Central memory CD8-positive, alpha-beta T cell (primary cell): ENCODE measurements around the gene CLEC4M.
A peak's percentile ranks its signal among the peaks of the same experiment; 100 is the strongest.
"Not testable (repeated sequence)": the region's sequence is repeated elsewhere in the genome, so short reads cannot be mapped to it uniquely, and the experiment has no call there.

Source experiments
- ATAC-seq: fragments of 150-1000 bp; cut with Tn5 transposase; replicated peaks from 2 replicates; pipeline ENCODE4 v1.10.0; 2022; ENCODE audit warnings: mild to moderate bottlenecking, moderate FRiP score, moderate number of reproducible peaks; ENCODE audit not compliant: poor library complexity, severe bottlenecking; ENCODE audit errors: extremely low read depth
- DNase-seq, 2 donors: peaks; one replicate each; pipeline ENCODE4 v3.0.0; 2021; ENCODE audit warnings: low spot score in 2 of 2
- H3K27ac Mint-ChIP-seq: one replicate; pipeline ENCODE4 v1.8.0; 2022; ENCODE audit warnings: low read depth, mild to moderate bottlenecking, moderate library complexity, mixed read lengths
- H3K27me3 Mint-ChIP-seq: one replicate; pipeline ENCODE4 v1.8.0; 2022; ENCODE audit warnings: mixed read lengths
- H3K36me3 Mint-ChIP-seq: one replicate; pipeline ENCODE4 v1.8.0; 2022; ENCODE audit warnings: mild to moderate bottlenecking, moderate library complexity, mixed read lengths; ENCODE audit not compliant: insufficient read depth
- H3K4me1 Mint-ChIP-seq: one replicate; pipeline ENCODE4 v1.8.0; 2022; ENCODE audit warnings: mixed read lengths
- H3K4me3 Mint-ChIP-seq: one replicate; pipeline ENCODE4 v1.8.0; 2022; ENCODE audit warnings: mild to moderate bottlenecking, moderate library complexity, mixed read lengths
- H3K9me3 Mint-ChIP-seq: one replicate; pipeline ENCODE4 v1.8.0; 2022; ENCODE audit warnings: mixed read lengths

CLEC4M gene

DNA sequence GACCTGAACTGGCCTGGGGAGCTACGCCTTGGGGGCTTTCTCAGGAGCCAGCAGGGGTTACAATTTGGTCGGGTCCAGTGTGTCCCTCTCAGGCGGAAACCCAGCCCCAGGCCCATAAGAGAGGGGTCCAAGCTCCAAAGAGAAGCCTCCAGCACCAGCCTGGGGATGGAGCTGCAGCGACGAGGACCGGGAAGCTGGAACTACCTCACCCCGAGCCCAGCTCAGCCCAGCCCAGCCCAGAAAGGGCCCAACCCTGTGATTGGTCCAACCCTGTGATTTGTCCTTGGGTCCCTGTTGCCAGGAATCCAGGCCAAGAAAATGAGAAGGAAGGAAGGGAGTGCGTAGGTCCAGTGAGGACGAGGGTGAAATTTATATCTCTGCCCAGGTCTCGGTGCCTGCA is 24.1 kb downstream of the CLEC4M start:
- H3K36me3 Mint-ChIP-seq = peaks cover 3% of the 10 kb centered on the region
- DNase-seq (no peak), ATAC-seq (no peak)
- peaks cover 6% of the 10 kb centered on the region for H3K4me1 Mint-ChIP-seq
- H3K9me3 Mint-ChIP-seq = no peaks in the 10 kb centered on the region
- H3K27me3 Mint-ChIP-seq = peaks cover 73% of the 10 kb centered on the region
- no peak overlapping the region for H3K27ac Mint-ChIP-seq
- H3K4me3 Mint-ChIP-seq = peak overlapping the region; percentile 38

DNA sequence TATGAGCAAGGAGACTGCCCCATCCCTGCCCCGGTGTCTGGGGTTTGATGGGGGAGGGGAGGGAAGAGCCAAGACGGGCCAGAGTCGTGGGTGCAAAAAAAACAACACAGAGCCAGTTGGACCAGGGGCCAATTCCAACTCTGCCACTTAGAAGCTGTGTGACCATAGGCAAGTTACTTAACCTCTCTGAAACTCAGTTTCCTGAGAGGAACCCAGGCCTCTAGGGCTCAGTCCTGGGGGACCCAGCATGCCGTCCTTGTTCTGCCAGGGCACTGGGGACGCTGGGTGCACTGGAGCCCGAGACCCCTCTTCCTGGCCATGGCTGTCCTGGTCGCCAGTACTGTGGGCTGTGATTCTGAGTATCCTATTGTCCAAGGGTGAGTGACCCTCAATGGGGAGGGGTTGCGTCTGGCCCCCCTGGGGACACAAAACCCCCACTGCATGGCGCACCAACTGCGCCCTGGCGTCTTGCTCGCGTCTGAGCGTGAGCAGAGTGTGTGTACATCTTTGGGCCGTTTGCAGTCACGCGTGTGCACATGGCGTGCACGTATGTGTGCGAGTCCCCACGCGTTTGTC is 24.6 kb downstream of the CLEC4M start:
- no peak for ATAC-seq
- Mint-ChIP-seq H3K27ac (no peak overlapping the region), H3K4me3 (peak overlapping the region; percentile 38), H3K36me3 (peaks cover 3% of the 10 kb centered on the region), H3K9me3 (no peaks in the 10 kb centered on the region), H3K27me3 (peaks cover 68% of the 10 kb centered on the region), H3K4me1 (peaks cover 6% of the 10 kb centered on the region)
- DNase-seq = no peak

DNA sequence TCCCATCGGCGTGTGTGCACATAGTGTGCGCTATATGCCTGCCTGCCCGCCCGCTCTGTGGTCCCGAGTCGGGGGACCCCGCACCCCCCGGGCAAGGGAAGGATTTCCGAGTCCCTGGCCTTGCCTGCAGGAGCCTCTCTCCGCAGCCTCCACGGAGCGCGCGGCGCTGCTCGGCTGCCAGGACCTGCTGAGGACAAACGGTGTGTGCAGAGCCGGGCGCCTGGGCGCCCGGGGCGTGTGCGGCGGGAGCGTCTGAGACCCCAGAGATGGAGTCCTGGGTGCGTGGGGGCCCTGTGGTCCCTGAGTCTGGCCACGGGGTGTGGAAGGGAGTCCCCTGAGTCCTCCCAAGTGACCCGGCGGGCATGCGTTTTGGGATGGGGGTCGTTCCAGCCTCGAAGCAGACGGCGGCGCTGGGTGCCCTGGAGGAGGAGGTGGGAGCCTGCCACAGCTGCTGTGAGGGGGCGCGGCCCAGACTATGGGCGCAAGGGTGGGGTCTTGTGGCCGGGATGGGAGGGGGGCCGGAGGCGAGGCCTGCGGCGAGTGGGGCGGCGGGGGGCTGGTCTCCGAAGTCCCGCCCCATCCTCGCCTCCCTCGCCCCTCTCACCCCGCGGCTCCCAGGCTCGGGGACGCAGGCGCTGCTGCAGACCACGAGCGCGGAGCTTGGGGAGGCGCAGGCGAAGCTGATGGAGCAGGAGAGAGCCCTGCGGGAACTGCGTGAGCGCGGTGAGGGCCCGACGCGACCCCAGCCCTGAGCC is 25.3 kb downstream of the CLEC4M start:
- H3K9me3 Mint-ChIP-seq = no peaks in the 10 kb centered on the region
- no peak overlapping the region for H3K4me3 Mint-ChIP-seq
- H3K4me1 Mint-ChIP-seq = peaks cover 6% of the 10 kb centered on the region
- no peak for DNase-seq
- H3K27ac Mint-ChIP-seq = no peak overlapping the region
- ATAC-seq = no peak
- H3K36me3 Mint-ChIP-seq = peaks cover 5% of the 10 kb centered on the region
- peaks cover 62% of the 10 kb centered on the region for H3K27me3 Mint-ChIP-seq

DNA sequence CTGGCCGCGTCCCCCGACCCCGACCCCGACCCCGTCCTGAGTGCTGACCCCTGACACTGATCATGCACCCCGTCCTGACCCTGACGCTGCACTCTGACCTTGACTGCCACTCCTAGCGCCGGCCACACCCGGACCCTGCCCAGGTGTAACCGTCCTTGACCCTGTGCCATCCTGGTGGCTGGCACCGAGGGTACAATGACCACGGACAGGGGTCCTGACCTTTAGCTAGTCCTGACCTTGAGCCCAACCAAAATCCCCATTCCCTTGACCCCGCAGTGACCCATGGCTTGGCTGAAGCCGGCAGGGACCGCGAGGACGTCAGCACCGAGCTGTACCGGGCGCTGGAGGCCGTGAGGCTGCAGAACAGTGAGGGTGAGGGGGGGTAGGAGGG is 25.9 kb downstream of the CLEC4M start:
- Mint-ChIP-seq H3K36me3 (peaks cover 5% of the 10 kb centered on the region), H3K4me3 (no peak overlapping the region), H3K27me3 (peaks cover 56% of the 10 kb centered on the region), H3K9me3 (no peaks in the 10 kb centered on the region), H3K27ac (no peak overlapping the region), H3K4me1 (peaks cover 6% of the 10 kb centered on the region)
- DNase-seq (no peak), ATAC-seq (no peak)

DNA sequence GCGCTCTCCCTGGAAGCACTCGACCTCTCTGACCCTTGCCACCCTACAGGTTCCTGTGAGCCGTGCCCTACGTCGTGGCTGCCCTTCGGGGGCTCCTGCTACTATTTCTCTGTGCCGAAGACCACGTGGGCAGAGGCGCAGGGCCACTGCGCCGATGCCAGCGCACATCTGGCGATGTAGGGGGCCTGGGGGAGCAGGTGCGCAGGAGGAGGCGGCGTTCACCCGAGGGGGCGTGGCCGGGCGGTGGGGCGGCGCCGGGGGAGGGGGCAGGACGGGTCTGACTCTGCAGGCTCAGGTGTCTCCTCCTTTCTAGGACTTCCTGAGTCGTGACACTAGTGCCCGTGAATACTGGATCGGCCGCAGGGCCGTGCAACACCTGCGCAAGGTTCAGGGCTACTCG is 26.4 kb downstream of the CLEC4M start:
- ATAC-seq (no peak), DNase-seq (no peak)
- Mint-ChIP-seq H3K9me3 (no peaks in the 10 kb centered on the region), H3K27me3 (peaks cover 51% of the 10 kb centered on the region), H3K4me1 (peaks cover 6% of the 10 kb centered on the region), H3K27ac (no peak overlapping the region), H3K36me3 (peaks cover 5% of the 10 kb centered on the region), H3K4me3 (no peak overlapping the region)

DNA sequence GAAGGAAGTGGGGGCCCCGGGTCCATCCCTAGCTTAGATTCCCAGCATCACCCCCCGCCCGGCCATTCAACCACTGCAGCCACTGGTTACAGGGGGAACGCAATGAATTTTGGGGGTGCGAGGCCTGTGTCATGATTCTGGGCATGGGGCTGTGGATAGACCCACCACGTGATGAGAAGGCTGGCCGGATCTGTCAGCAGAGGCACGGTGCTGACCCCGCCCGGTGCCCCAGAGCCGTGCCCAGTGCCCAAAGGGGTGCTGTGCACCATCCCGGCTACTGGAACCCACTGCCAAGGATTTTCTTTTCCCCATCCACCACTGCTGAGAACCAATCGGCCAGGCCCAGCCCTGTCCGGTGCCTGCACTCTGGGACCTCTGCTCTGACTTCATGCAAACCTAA is 27.4 kb downstream of the CLEC4M start:
- ATAC-seq (no peak), DNase-seq (no peak)
- H3K9me3 Mint-ChIP-seq = no peaks in the 10 kb centered on the region
- H3K4me1 Mint-ChIP-seq = peaks cover 6% of the 10 kb centered on the region
- peaks cover 5% of the 10 kb centered on the region for H3K36me3 Mint-ChIP-seq
- H3K27me3 Mint-ChIP-seq = peaks cover 41% of the 10 kb centered on the region
- H3K4me3 Mint-ChIP-seq = no peak overlapping the region
- no peak overlapping the region for H3K27ac Mint-ChIP-seq

DNA sequence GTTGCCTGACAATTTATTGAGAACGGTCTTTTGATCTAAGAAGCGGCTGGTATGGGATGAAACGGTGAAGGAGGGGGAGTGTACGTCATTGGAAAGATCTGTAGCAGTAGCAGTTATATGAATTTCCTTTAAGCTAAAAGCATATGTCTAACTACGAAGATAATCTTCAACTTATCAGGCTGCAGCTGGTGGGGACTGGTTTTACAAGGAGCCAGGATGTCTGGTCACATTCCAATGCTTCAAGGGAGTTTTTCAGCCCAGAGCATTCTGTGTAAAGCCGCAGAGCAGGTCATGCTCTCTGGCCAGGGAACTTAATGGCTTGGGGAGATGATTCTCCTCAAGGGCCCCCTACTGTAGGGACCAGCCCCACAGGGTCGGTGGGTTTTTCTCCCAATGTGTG is 29.2 kb downstream of the CLEC4M start:
- Mint-ChIP-seq H3K27ac (no peak overlapping the region), H3K4me1 (peaks cover 3% of the 10 kb centered on the region), H3K9me3 (no peaks in the 10 kb centered on the region), H3K27me3 (peaks cover 22% of the 10 kb centered on the region), H3K4me3 (no peak overlapping the region), H3K36me3 (peaks cover 2% of the 10 kb centered on the region)
- ATAC-seq (no peak), DNase-seq (no peak)

DNA sequence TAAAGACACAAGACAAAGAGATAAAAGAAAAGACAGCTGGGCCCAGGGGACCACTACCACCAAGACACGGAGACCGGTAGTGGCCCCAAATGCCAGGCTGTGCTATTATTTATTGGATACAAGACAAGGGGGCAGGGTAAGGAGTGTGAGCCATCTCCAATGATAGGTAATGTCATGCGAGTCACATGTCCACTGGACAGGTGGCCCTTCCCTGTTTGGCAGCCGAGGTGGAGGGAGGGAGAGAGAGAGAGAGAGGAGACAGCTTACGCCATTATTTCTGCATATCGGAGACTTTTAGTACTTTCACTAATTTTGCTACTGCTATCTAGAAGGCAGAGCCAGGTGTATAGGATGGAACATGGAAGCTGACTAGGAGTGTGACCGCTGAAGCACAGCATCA is 29.7 kb downstream of the CLEC4M start:
- H3K27me3 Mint-ChIP-seq = peaks cover 18% of the 10 kb centered on the region
- not testable (repeated sequence) for H3K9me3 Mint-ChIP-seq, H3K4me3 Mint-ChIP-seq, H3K36me3 Mint-ChIP-seq, H3K4me1 Mint-ChIP-seq, DNase-seq, H3K27ac Mint-ChIP-seq, ATAC-seq

DNA sequence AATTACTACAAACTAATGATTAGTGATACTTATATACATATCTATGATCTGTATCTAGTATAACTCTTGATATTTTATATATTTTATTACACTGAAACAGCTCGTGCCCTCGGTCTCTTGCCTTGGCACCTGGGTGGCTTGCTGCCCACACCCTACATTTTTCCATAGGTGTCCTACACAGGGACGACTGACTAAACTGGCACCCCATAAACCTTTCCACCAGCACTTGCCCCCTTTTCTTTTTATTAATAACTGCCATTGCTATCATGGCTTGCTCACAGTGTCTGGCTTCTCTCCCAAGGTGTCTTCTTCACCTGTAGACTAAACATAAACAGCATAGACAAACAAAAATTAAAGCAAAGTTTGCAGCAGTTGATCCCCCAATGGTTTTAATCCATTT is 30.4 kb downstream of the CLEC4M start:
- ATAC-seq (no peak), DNase-seq (no peak)
- H3K27me3 Mint-ChIP-seq = peaks cover 11% of the 10 kb centered on the region
- no peaks in the 10 kb centered on the region for H3K4me1 Mint-ChIP-seq
- H3K9me3 Mint-ChIP-seq = no peaks in the 10 kb centered on the region
- H3K27ac Mint-ChIP-seq = no peak overlapping the region
- H3K4me3 Mint-ChIP-seq = no peak overlapping the region
- H3K36me3 Mint-ChIP-seq = peaks cover 2% of the 10 kb centered on the region

DNA sequence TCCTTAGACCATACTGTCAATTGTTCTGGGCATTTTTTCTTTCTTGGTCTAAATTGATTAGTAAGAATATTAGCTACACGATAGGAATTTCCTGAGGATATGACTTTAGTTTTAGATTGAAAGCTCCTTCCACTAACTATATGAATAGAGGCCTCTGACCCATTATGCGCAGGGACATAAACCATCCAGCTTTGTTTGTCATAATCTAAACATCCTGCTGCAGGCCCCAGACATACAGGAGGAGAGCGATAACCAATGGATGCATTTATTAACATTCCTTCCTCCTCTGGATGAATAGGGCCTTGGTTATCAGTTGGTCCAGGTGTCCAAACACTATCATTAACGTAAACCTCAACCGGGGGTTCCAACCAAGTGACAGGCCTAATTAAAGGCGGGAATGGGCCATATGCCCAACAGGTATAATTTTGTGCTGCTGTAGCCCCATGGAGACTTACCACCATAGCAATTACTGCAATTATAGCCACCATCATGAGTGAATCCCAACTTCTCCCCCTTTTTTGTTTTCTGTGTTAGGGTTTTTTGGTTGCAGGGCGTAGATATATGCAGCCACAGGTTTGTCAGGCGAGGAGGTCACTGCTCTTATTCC is 32.6 kb downstream of the CLEC4M start:
- Mint-ChIP-seq H3K4me3 (no peak overlapping the region), H3K27ac (no peak overlapping the region), H3K9me3 (no peaks in the 10 kb centered on the region), H3K36me3 (peaks cover 2% of the 10 kb centered on the region), H3K4me1 (no peaks in the 10 kb centered on the region), H3K27me3 (no peaks in the 10 kb centered on the region)
- DNase-seq (no peak), ATAC-seq (no peak)

DNA sequence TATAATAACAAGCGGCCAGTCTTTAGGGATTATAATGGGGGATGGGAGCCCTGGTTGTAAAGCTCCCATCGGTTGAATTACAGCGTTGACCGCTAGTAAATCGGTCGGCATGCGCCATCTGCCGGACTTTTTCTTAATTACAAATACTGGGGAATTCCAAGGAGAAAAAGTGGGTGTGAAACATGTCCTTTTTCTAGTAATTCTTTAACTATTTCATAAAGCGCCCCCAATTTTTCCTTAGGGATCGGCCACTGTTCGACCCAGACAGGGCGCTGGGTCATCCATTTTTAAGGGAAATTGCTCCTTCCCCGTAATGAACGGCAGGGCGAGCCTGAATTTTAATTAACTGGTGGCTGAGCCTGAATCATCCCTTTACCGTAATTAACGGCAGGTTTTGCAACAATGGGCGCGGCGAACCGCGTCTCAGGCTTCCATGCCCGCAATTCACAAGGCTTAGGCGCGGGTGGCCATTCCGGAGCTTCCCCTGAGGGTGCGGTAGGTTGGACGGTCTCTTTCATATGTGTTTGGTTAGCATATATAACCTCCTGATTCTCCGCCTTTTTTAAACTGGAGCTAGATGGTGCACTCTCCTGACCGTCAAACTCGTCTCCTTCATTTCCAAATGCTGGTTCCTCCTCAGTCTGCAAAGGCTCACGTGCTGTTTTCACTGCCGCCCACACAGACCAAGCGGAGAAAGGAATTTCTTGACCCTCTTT is 36.8 kb downstream of the CLEC4M start:
- peak; percentile 20 to 37 for DNase-seq
- Mint-ChIP-seq H3K36me3 (peaks cover 2% of the 10 kb centered on the region), H3K27me3 (peaks cover 14% of the 10 kb centered on the region), H3K4me3 (no peak overlapping the region), H3K27ac (no peak overlapping the region), H3K4me1 (no peaks in the 10 kb centered on the region), H3K9me3 (no peaks in the 10 kb centered on the region)
- ATAC-seq = no peak

DNA sequence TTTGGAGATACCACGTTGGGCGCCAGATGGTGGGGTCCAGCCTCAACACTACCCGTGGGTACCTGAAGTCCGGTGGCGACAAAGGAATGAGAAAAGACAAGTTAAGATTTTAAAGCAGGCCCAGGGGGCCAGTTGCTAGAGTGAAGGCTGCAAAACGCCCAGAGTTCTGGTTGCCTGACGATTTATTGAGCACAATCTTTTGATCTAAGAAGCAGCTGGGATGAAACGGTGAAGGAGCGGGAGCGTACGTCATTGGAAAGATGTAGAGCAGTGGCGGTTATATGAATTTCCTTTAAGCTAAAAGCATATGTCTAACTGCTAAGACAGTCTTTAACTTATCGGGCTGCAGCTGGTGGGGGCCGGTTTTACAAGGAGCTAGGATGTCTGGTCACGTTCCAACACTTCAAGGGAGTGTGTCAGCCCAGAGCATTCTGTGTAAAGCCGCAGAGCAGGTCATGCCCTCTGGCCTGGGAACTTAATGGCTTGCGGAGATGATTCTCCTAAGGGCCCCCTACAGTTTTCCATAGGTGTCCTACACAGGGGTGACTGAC is 38.1 kb downstream of the CLEC4M start:
- peaks cover 14% of the 10 kb centered on the region for H3K27me3 Mint-ChIP-seq
- peaks cover 2% of the 10 kb centered on the region for H3K36me3 Mint-ChIP-seq
- peaks cover under 1% of the 10 kb centered on the region for H3K4me1 Mint-ChIP-seq
- H3K27ac Mint-ChIP-seq = no peak overlapping the region
- ATAC-seq (no peak), DNase-seq (no peak)
- H3K4me3 Mint-ChIP-seq = no peak overlapping the region
- no peaks in the 10 kb centered on the region for H3K9me3 Mint-ChIP-seq
